MCF 10A (cell line): ENCODE data around the gene FRMD6. TPM values are rescaled to one million over a fixed set of nuclear protein-coding genes. Genes with fewer than 3 reads are reported as not detected.

Experiments
- BruUV-seq: library from RNA; stranded (reverse); fragments of 400-500 nt; replicated peaks from 2 replicates; lab custom pipeline; 2021; lab: Mats Ljungman, UMichigan
- CTCF ChIA-PET: fragments of 300-600 bp; sonication (Branson Sonifier 250); formaldehyde crosslinking; extraction: SDS; loops from one replicate; lab custom pipeline; 2021; ENCODE audit warnings: antibody characterized with exemption, inconsistent platforms; lab: Yijun Ruan, JAX
- POLR2A ChIA-PET: fragments of 300-600, 350-650 bp; sonication (Branson Sonifier 250); formaldehyde crosslinking; extraction: SDS; loops from one replicate; lab custom pipeline; 2020; ENCODE audit warnings: antibody characterized with exemption, inconsistent platforms; lab: Yijun Ruan, JAX
- DNase-seq: peaks from one replicate; pipeline ENCODE4 v3.0.0-alpha.2; 2018; ENCODE audit not compliant: unreplicated experiment
- H3K27ac Mint-ChIP-seq: one replicate; pipeline ENCODE4 v1.8.0; 2022; ENCODE audit warnings: mild to moderate bottlenecking, low read depth, mixed read lengths; ENCODE audit not compliant: unreplicated experiment
- H3K27me3 Mint-ChIP-seq: one replicate; pipeline ENCODE4 v1.8.0; 2022; ENCODE audit warnings: mixed read lengths; ENCODE audit not compliant: insufficient read depth, unreplicated experiment
- H3K36me3 Mint-ChIP-seq: one replicate; pipeline ENCODE4 v1.8.0; 2022; ENCODE audit warnings: mild to moderate bottlenecking, moderate library complexity, mixed read lengths; ENCODE audit not compliant: insufficient read depth, unreplicated experiment
- H3K4me1 Mint-ChIP-seq: one replicate; pipeline ENCODE4 v1.8.0; 2022; ENCODE audit warnings: mixed read lengths; ENCODE audit not compliant: insufficient read depth, unreplicated experiment
- H3K4me3 Mint-ChIP-seq: one replicate; pipeline ENCODE4 v1.8.0; 2022; ENCODE audit warnings: mild to moderate bottlenecking, moderate library complexity, mixed read lengths; ENCODE audit not compliant: unreplicated experiment
- H3K9me3 Mint-ChIP-seq: one replicate; pipeline ENCODE4 v1.8.0; 2022; ENCODE audit warnings: mixed read lengths; ENCODE audit not compliant: unreplicated experiment
- intact Hi-C: fragments of 100-400 bp; cut with micrococcal nuclease; formaldehyde crosslinking; loops from 2 replicates; pipeline ENCODE4 v1.14.1; 2022
- total RNA-seq: library from RNA; stranded (reverse); gene quantifications from 2 replicates; pipeline ENCODE4 v1.2.3, GENCODE V29; 2022
- TF ChIP-seq, protein P1 (sequence below): fragments of 200-600 bp; IDR thresholded peaks from one replicate; pipeline ENCODE4 v1.8.0; 2022; ENCODE audit warnings: antibody characterized with exemption, mild to moderate bottlenecking; ENCODE audit not compliant: unreplicated experiment

Gene FRMD6
- total RNA-seq, 1 experiment from 2014 or later, result 135 TPM

DNA sequence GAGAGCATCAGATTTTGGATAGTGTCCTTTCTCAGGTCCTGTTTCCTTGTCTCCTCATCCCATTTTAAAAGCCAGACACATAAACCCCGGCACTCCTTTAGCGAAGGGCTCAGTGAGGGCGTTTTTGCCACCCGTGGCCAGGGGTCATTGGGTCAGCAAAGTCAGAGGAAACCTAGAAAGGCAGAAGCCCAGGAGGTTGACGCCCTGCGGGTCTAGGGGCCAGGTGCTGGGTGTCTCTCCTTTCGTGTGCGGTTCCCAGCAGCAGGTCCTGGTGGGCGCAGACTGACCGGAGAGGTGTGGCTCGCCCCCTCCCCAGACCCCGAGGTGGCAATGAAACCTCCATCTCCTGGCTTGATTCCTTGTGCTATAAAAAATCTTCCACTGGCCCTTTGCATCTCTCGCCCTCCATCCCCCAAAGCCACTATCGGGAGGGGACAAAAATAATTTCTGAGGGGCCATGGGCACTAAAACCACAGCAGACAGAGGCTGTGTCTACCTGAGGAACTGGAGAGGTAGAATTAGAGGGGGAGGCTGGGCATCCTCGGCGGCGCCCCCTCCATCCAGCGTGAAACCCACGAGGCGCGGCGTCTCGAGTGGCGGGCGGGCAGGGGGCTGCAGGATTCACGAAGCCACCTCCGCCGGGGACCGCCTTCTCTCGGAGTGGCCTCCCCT lies 858 bp upstream of the FRMD6 start:
- Mint-ChIP-seq H3K27me3 (no peaks in the 10 kb centered on the region), H3K36me3 (peaks cover 28% of the 10 kb centered on the region), H3K4me1 (peaks cover 33% of the 10 kb centered on the region), H3K27ac (peak overlapping the region; percentile 77), H3K9me3 (no peaks in the 10 kb centered on the region), H3K4me3 (peak overlapping the region; percentile 77)
- TF ChIP-seq, protein P1, sequence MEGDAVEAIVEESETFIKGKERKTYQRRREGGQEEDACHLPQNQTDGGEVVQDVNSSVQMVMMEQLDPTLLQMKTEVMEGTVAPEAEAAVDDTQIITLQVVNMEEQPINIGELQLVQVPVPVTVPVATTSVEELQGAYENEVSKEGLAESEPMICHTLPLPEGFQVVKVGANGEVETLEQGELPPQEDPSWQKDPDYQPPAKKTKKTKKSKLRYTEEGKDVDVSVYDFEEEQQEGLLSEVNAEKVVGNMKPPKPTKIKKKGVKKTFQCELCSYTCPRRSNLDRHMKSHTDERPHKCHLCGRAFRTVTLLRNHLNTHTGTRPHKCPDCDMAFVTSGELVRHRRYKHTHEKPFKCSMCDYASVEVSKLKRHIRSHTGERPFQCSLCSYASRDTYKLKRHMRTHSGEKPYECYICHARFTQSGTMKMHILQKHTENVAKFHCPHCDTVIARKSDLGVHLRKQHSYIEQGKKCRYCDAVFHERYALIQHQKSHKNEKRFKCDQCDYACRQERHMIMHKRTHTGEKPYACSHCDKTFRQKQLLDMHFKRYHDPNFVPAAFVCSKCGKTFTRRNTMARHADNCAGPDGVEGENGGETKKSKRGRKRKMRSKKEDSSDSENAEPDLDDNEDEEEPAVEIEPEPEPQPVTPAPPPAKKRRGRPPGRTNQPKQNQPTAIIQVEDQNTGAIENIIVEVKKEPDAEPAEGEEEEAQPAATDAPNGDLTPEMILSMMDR, result no peak
- POLR2A ChIA-PET, result interaction anchor here (0.6 to 3.7 kb wide), 5 partner anchors 30 to 255 kb away, joined by 3 to 55 read pairs (median 5); no protein-coding TSS in a partner anchor
- CTCF ChIA-PET, result no interaction called here
- DNase-seq, result peak; percentile 41
- intact Hi-C loops, result loop anchor here (5.0 kb wide), 2 partner anchors 66 to 284 kb away; no protein-coding TSS in a partner anchor
- BruUV-seq, result TSS peak; percentile 61

DNA sequence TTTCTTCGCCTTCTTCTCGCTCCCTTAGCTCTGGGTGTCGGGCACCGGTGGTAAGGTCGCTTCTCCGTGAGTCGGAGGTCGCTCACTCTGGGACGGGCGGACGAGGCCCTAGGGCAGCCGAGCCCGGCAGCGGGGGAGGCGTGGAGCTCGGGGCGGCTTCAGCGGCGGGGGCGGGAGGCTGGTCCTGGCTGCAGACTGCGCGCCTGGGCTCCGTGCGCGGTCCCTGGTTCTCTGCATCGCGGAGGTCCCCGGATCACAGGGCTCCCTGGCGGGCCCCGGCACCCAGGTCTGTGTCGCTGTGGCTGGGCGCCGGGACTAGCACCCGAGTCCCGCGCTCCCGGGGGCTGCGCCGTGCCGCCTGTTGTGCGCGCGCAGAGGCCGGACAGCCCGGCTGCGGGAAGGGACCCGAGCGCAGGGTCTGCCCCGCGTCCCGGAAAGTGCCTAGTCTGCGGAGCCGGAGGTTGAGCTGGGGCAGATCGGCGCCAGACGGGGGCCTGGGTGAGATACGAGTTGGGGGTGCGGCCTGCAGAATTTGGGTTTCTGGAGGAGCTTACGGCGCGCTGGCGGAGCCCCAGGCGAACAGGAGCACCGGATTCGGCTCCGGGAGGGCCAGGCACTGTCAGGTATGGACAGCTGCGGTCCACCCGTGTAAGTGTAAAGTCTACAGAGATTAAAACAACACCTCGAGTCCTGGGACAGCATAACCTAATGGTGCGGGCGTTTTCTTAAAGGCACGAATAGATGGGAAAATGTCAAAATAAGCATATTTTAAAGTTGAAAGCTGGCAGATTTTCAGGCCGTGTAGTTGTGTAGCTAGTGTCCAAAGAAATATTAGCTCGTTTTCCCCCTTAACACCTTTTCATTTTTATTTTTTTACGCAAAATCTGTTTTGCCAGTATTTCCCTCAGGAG lies 713 bp downstream of the FRMD6 start:
- CTCF ChIA-PET, result interaction anchor here (0.6 to 3.0 kb wide), 33 partner anchors 10 to 370 kb away, joined by 3 to 32 read pairs (median 4); no protein-coding TSS in a partner anchor
- no peaks in the 10 kb centered on the region for H3K9me3 Mint-ChIP-seq
- H3K27me3 Mint-ChIP-seq, result no peaks in the 10 kb centered on the region
- H3K4me1 Mint-ChIP-seq, result peaks cover 41% of the 10 kb centered on the region
- no TSS peak for BruUV-seq
- TF ChIP-seq, protein P1, result no peak
- intact Hi-C loops, result loop anchor here (1.0 to 5.0 kb wide), 9 partner anchors 65 to 369 kb away; no protein-coding TSS in a partner anchor
- peaks cover 22% of the 10 kb centered on the region for H3K36me3 Mint-ChIP-seq
- peak overlapping the region; percentile 77 for H3K4me3 Mint-ChIP-seq
- H3K27ac Mint-ChIP-seq, result peak overlapping the region; percentile 77
- POLR2A ChIA-PET, result interaction anchor here (0.5 to 3.7 kb wide), 47 partner anchors 9 to 413 kb away, joined by 3 to 55 read pairs (median 4); partner anchors contain the start of gene TMX1
- DNase-seq, result no peak

DNA sequence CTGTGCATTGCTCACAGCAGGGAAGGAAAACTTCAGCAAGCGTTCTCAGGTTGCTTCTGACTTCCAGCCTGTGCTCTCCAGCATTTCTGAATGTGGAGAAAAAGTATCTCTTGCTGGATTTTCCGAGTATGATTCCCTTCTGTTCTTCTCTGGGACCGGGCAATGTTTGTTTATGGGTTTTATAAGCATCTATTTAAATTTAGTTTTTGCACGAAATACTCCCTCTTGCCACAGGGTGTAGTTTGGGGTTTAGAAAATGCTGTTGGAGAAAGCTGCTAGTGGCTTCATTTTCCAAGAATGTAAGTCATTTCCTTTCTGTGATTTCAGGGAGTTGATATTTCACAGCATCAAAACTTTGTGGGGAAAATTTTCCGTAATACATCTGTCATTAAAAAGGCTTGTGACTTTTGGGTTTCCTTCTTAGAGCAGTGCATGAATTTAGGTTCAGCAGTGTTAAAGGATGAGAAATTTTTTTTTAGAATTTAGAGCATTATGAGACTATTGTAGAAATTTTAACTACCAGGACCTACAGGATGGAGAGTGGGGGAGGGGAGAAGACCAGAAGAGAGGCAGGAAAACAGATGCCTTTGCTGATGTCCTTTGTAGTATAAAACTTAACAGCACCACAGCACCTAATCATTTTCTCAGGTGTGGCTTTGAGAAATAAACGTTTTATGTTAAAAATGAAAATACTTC lies 1.5 kb downstream of the FRMD6 start:
- Mint-ChIP-seq H3K4me1 (peaks cover 46% of the 10 kb centered on the region), H3K4me3 (peak overlapping the region; percentile 77), H3K27ac (peak overlapping the region; percentile 77), H3K9me3 (no peaks in the 10 kb centered on the region), H3K36me3 (peaks cover 20% of the 10 kb centered on the region), H3K27me3 (no peaks in the 10 kb centered on the region)
- POLR2A ChIA-PET, result interaction anchor here (0.6 to 3.7 kb wide), 42 partner anchors 8 to 1853 kb away, joined by 3 to 55 read pairs (median 4); partner anchors contain the start of gene TMX1
- TF ChIP-seq, protein P1, result peak; percentile 15
- BruUV-seq, result no TSS peak
- intact Hi-C loops, result loop anchor here (1.0 to 5.0 kb wide), 9 partner anchors 64 to 370 kb away; no protein-coding TSS in a partner anchor
- CTCF ChIA-PET, result interaction anchor here (0.7 to 3.0 kb wide), 29 partner anchors 11 to 371 kb away, joined by 3 to 32 read pairs (median 4); no protein-coding TSS in a partner anchor
- peak; percentile 70 for DNase-seq
